Activated CD4-positive, alpha-beta T cell treated with anti-CD3 and anti-CD28 coated beads for 36 hours (primary cell): ENCODE data around the gene ITGA8. TPM values are rescaled to one million over a fixed set of nuclear protein-coding genes. Genes with fewer than 3 reads are reported as not detected.

Experiments used
- ATAC-seq: fragments of 200-7000 bp; cut with Tn5 transposase; one replicate; pipeline ENCODE4 v1.10.0; 2021; ENCODE audit warnings: mild to moderate bottlenecking, moderate library complexity
- CTCF ChIA-PET: fragments of 350-600 bp; sonication (Branson Sonifier 250); formaldehyde crosslinking; loops from one replicate; lab custom pipeline; 2021; ENCODE audit warnings: antibody characterized with exemption; lab: Charles Lee
- POLR2A ChIA-PET: fragments of 350-600 bp; sonication (Branson Sonifier 250); formaldehyde crosslinking; loops from one replicate; lab custom pipeline; 2021; ENCODE audit warnings: antibody characterized with exemption, inconsistent platforms; lab: Charles Lee
- DNase-seq: peaks from one replicate; pipeline ENCODE4 v3.0.0-alpha.2; 2020
- H3K27ac Mint-ChIP-seq: one replicate; pipeline ENCODE4 v1.8.0; 2021; ENCODE audit warnings: mixed read lengths
- H3K27me3 Mint-ChIP-seq: one replicate; pipeline ENCODE4 v1.8.0; 2021; ENCODE audit warnings: mixed read lengths
- H3K36me3 Mint-ChIP-seq: one replicate; pipeline ENCODE4 v1.8.0; 2021; ENCODE audit warnings: low read depth, mixed read lengths
- H3K4me1 Mint-ChIP-seq: one replicate; pipeline ENCODE4 v1.8.0; 2021; ENCODE audit warnings: mixed read lengths
- H3K4me3 Mint-ChIP-seq: one replicate; pipeline ENCODE4 v1.8.0; 2021; ENCODE audit warnings: mild to moderate bottlenecking, moderate library complexity, mixed read lengths
- H3K9me3 Mint-ChIP-seq: one replicate; pipeline ENCODE4 v1.8.0; 2021; ENCODE audit warnings: low read depth, mixed read lengths
- intact Hi-C, 2 experiments: fragments of 100-400 bp; cut with DNase I in 1 of 2; cut with micrococcal nuclease in 1 of 2; formaldehyde crosslinking; loops; one replicate each; pipeline versions ENCODE4 v1.14.2 to v1.15.1; 2022 to 2024; cut with DNase I, micrococcal nuclease
- total RNA-seq, 2 experiments: library from RNA; stranded (reverse); gene quantifications; one replicate each; pipeline ENCODE4 v1.2.3, GENCODE V29; 2021

The ITGA8 gene
- total RNA-seq, 2 experiments from 2014 or later = not detected

GRCh38 chr10:15745751-15746150 lies 26.0 kb upstream of the ITGA8 start:
- H3K27me3 Mint-ChIP-seq = peaks cover 4% of the 10 kb centered on the region
- CTCF ChIA-PET = interaction anchor here (1.1 kb wide), 1 partner anchor 12 kb away, joined by 4 read pairs; no protein-coding TSS in a partner anchor

DNA sequence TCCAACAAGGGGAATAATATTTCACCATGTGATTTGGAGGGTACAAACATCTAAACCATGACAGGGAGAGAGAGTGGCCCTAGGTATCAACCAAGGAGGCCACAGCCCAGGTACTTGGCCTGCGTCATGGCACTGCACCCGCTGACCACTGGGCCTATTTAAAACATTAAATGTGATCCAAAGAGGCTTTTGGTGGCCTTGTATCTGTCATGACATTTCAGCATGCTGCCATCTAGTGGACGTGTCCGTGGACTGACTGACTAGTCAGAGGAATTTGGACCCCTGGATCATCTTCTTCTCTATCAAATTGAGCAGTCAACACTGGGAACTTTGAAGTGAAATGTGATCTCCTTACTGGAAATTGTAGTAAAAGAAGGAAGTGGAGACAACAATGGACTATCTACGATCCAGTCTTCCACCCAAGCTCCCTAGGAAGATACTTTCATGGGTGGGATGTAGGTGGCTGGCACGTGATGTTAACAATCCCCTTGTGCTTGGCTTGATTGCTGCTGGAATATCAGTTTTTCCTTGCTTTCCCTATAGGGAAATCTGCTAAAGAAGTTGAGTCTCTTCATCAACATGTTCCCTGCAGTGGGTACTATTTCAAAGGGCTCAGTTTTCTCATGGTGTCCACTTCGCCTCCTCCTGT lies 24.6 kb upstream of the ITGA8 start:
- Mint-ChIP-seq H3K27ac (no peak overlapping the region), H3K9me3 (no peaks in the 10 kb centered on the region), H3K4me1 (no peaks in the 10 kb centered on the region), H3K4me3 (no peak overlapping the region), H3K36me3 (no peaks in the 10 kb centered on the region), H3K27me3 (peaks cover 4% of the 10 kb centered on the region)
- CTCF ChIA-PET = interaction anchor here (1.0 kb wide), 1 partner anchor 19 kb away, joined by 4 read pairs; no protein-coding TSS in a partner anchor
- intact Hi-C loops = loop anchor here (2.0 to 10.0 kb wide), 2 partner anchors 310 kb away; no protein-coding TSS in a partner anchor
- ATAC-seq (no peak), DNase-seq (peak; percentile 67)
- POLR2A ChIA-PET = no interaction called here

More at GRCh38 chr10:15745751-15746150, 26.0 kb upstream of the ITGA8 start:
- H3K4me1 Mint-ChIP-seq = no peaks in the 10 kb centered on the region
- H3K36me3 Mint-ChIP-seq = no peaks in the 10 kb centered on the region
- no peaks in the 10 kb centered on the region for H3K9me3 Mint-ChIP-seq
- intact Hi-C loops = loop anchor here (2.0 to 10.0 kb wide), 2 partner anchors 311 kb away; no protein-coding TSS in a partner anchor
- no peak overlapping the region for H3K27ac Mint-ChIP-seq
- POLR2A ChIA-PET = no interaction called here
- ATAC-seq (no peak), DNase-seq (no peak)
- H3K4me3 Mint-ChIP-seq = no peak overlapping the region

GRCh38 chr10:15743443-15743842 lies 23.7 kb upstream of the ITGA8 start:
- Mint-ChIP-seq H3K9me3 (no peaks in the 10 kb centered on the region), H3K36me3 (no peaks in the 10 kb centered on the region), H3K4me1 (no peaks in the 10 kb centered on the region), H3K27me3 (peaks cover 4% of the 10 kb centered on the region), H3K27ac (no peak overlapping the region), H3K4me3 (no peak overlapping the region)
- CTCF ChIA-PET = interaction anchor here (0.7 kb wide), 1 partner anchor 79 kb away, joined by 3 read pairs; no protein-coding TSS in a partner anchor
- POLR2A ChIA-PET = no interaction called here
- ATAC-seq (no peak), DNase-seq (no peak)
- intact Hi-C loops = loop anchor here in 1 of 2 experiments (10.0 kb wide), 1 partner anchor 309 kb away; no protein-coding TSS in a partner anchor

DNA sequence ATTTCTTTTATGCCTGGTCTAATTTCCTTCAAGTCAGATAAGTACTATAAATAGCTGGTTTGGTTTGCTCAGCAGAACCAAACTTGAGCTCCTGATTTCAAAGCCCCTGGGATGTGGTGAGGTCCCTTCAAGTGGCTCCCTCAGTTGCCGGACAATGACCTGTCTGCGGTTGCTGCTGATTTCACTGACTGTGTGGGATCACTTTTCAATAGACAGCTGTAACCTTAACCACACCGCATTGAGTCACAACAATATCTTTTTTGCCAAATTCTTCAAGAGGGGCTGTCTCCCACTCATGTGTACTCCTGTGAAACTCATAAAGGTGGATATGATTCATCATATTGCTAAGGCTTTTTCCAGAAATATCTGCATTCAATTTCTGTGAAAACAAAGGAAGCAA lies 23.1 kb upstream of the ITGA8 start:
- ChIA-PET CTCF (interaction anchor here (0.8 kb wide), 1 partner anchor 386 kb away, joined by 3 read pairs; no protein-coding TSS in a partner anchor), POLR2A (no interaction called here)
- no peak overlapping the region for H3K4me3 Mint-ChIP-seq
- H3K27ac Mint-ChIP-seq = no peak overlapping the region
- no peaks in the 10 kb centered on the region for H3K4me1 Mint-ChIP-seq
- H3K27me3 Mint-ChIP-seq = peaks cover 4% of the 10 kb centered on the region
- ATAC-seq = no peak
- H3K9me3 Mint-ChIP-seq = no peaks in the 10 kb centered on the region
- intact Hi-C loops = loop anchor here in 1 of 2 experiments (10.0 kb wide), 1 partner anchor 308 kb away; no protein-coding TSS in a partner anchor
- no peaks in the 10 kb centered on the region for H3K36me3 Mint-ChIP-seq
- DNase-seq = no peak

GRCh38 chr10:15742102-15742501 lies 22.4 kb upstream of the ITGA8 start:
- CTCF ChIA-PET = no interaction called here
- POLR2A ChIA-PET = no interaction called here
- Mint-ChIP-seq H3K4me1 (no peaks in the 10 kb centered on the region), H3K27me3 (peaks cover 6% of the 10 kb centered on the region), H3K9me3 (no peaks in the 10 kb centered on the region), H3K36me3 (no peaks in the 10 kb centered on the region), H3K4me3 (no peak overlapping the region), H3K27ac (no peak overlapping the region)
- intact Hi-C loops = loop anchor here in 1 of 2 experiments (10.0 kb wide), 1 partner anchor 307 kb away; no protein-coding TSS in a partner anchor
- DNase-seq (no peak), ATAC-seq (no peak)

GRCh38 chr10:15741581-15741980 lies 21.9 kb upstream of the ITGA8 start:
- no peak overlapping the region for H3K4me3 Mint-ChIP-seq
- H3K27ac Mint-ChIP-seq = no peak overlapping the region
- ChIA-PET CTCF (no interaction called here), POLR2A (no interaction called here)
- no peaks in the 10 kb centered on the region for H3K4me1 Mint-ChIP-seq
- H3K27me3 Mint-ChIP-seq = peaks cover 6% of the 10 kb centered on the region
- DNase-seq (no peak), ATAC-seq (no peak)
- H3K9me3 Mint-ChIP-seq = no peaks in the 10 kb centered on the region
- H3K36me3 Mint-ChIP-seq = no peaks in the 10 kb centered on the region
- intact Hi-C loops = loop anchor here in 1 of 2 experiments (10.0 kb wide), 1 partner anchor 307 kb away; no protein-coding TSS in a partner anchor

DNA sequence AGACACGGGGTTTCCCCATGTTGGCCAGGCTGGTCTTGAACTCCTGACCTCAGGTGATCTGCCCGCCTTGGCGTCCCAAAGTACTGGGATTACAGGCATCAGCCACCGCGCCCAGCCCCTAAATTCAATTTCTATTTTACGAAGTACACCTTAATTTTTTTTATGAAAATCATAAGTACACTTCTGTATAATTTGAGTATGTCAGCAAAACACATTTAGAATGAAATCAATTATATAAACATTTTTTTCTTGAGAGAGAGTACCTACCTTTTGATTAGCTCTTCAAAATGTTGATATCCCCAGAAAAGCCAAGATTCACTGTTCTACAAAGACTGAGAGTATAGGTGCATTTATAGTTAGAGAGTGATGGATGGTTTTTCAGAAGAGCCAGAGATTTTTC lies 20.5 kb upstream of the ITGA8 start:
- intact Hi-C loops = loop anchor here in 1 of 2 experiments (10.0 kb wide), 1 partner anchor 305 kb away; no protein-coding TSS in a partner anchor
- no peaks in the 10 kb centered on the region for H3K36me3 Mint-ChIP-seq
- no peak overlapping the region for H3K27ac Mint-ChIP-seq
- CTCF ChIA-PET = no interaction called here
- H3K4me3 Mint-ChIP-seq = no peak overlapping the region
- POLR2A ChIA-PET = no interaction called here
- ATAC-seq (no peak), DNase-seq (no peak)
- no peaks in the 10 kb centered on the region for H3K4me1 Mint-ChIP-seq
- peaks cover 6% of the 10 kb centered on the region for H3K27me3 Mint-ChIP-seq
- no peaks in the 10 kb centered on the region for H3K9me3 Mint-ChIP-seq

DNA sequence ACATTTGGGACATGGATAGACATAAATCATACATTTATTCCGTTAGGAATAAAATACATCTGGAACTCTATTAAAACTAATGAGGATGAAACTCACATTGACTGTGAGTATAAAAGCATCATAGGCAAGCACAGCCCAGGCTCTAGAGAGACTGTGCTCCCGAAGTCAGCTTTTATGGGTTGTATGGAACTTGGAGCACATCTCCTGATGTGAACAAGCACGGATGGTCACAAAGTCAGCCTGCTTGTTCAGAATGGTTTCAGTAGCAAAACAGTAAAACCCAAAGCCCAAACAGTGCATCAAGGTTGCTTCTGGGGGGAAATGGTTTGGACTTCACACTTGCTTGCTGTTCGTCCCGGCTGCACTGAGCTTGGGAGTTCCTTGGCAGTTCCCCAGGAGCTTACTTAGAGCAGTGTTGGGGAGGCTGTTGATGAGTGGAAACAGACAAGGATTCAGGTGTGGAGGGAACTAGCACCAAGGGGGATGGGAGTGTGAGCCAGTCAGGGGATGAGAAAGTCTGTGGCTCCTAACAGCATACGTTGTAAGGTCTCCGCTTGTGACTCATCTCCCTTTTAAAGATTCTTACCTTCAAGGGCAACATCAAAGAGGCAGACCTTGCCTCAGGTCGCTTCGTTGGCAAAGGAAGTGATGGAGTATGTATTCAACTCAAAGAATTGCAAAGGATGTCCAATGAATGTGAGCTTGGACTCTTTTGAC lies 19.7 kb upstream of the ITGA8 start:
- Mint-ChIP-seq H3K9me3 (no peaks in the 10 kb centered on the region), H3K4me3 (no peak overlapping the region), H3K27me3 (peaks cover 6% of the 10 kb centered on the region), H3K36me3 (no peaks in the 10 kb centered on the region), H3K4me1 (no peaks in the 10 kb centered on the region), H3K27ac (no peak overlapping the region)
- ATAC-seq (no peak), DNase-seq (no peak)
- ChIA-PET CTCF (no interaction called here), POLR2A (no interaction called here)
- intact Hi-C loops = no loop called here

- DNase-seq (no peak), ATAC-seq (no peak)
- ChIA-PET CTCF (no interaction called here), POLR2A (no interaction called here)
- Mint-ChIP-seq H3K9me3 (no peaks in the 10 kb centered on the region), H3K4me3 (no peak overlapping the region), H3K27ac (no peak overlapping the region), H3K27me3 (peaks cover 9% of the 10 kb centered on the region), H3K36me3 (no peaks in the 10 kb centered on the region), H3K4me1 (no peaks in the 10 kb centered on the region)
- intact Hi-C loops = no loop called here
Measured at GRCh38 chr10:15738270-15738925, 18.7 kb upstream of the ITGA8 start.

- Mint-ChIP-seq H3K4me1 (no peaks in the 10 kb centered on the region), H3K27ac (no peak overlapping the region), H3K27me3 (peaks cover 9% of the 10 kb centered on the region), H3K36me3 (no peaks in the 10 kb centered on the region), H3K4me3 (no peak overlapping the region), H3K9me3 (no peaks in the 10 kb centered on the region)
- intact Hi-C loops = no loop called here
- ChIA-PET POLR2A (no interaction called here), CTCF (no interaction called here)
- ATAC-seq (no peak), DNase-seq (no peak)
Measured at GRCh38 chr10:15737656-15738055, 17.9 kb upstream of the ITGA8 start.

GRCh38 chr10:15735763-15736162 lies 16.0 kb upstream of the ITGA8 start:
- H3K27ac Mint-ChIP-seq = no peak overlapping the region
- CTCF ChIA-PET = no interaction called here

More at GRCh38 chr10:15735763-15736162, 16.0 kb upstream of the ITGA8 start:
- intact Hi-C loops = no loop called here
- Mint-ChIP-seq H3K9me3 (peaks cover 1% of the 10 kb centered on the region), H3K36me3 (no peaks in the 10 kb centered on the region), H3K27me3 (peaks cover 9% of the 10 kb centered on the region), H3K4me1 (no peaks in the 10 kb centered on the region), H3K4me3 (no peak overlapping the region)
- ATAC-seq (no peak), DNase-seq (no peak)
- POLR2A ChIA-PET = no interaction called here
